ENCODE data around the gene IFNA1. TPM values are rescaled to one million over a fixed set of nuclear protein-coding genes. Genes with fewer than 3 reads are reported as not detected.

IFNA1 gene
- not detected for total RNA-seq

GRCh38 chr9:21440139-21440538 lies at the start of gene IFNA1:
TSS of gene IFNA1 (plus strand) at chr9:21440439. CDS start at chr9:21440508, 69 bp downstream.
- Histone ChIP-seq H3K36me3 (no peaks in the 10 kb centered on the region), H3K27me3 (no peaks in the 10 kb centered on the region), H3K4me3 (no peak within 1 kb of the TSS), H3K4me1 (no peaks in the 10 kb centered on the region), H3K27ac (no peak within 1 kb of the TSS), H3K9me3 (no peaks in the 10 kb centered on the region)
- TF ChIP-seq CTCF (IDR thresholded peaks at IDR 0.05), result no peak
- intact Hi-C loops (cut with DNase I), result no loop called here
- DNase-seq (ENCODE audit: low spot score in 2 of 2), result no peak

GRCh38 chr9:21392270-21392669 lies 48.0 kb upstream of the IFNA1 start:
- no peaks in the 10 kb centered on the region for H3K27me3 ChIP-seq
- H3K4me1 ChIP-seq, result no peaks in the 10 kb centered on the region
- no peaks in the 10 kb centered on the region for H3K36me3 ChIP-seq
- no peak for TF ChIP-seq CTCF (IDR thresholded peaks at IDR 0.05)
- H3K27ac ChIP-seq, result no peak overlapping the region
- intact Hi-C loops (cut with DNase I), result loop anchor here (10.0 kb wide), 1 partner anchor 163 kb away; no protein-coding TSS in a partner anchor
- DNase-seq (ENCODE audit: low spot score in 2 of 2), result no peak
- no peaks in the 10 kb centered on the region for H3K9me3 ChIP-seq
- H3K4me3 ChIP-seq, result no peak overlapping the region

GRCh38 chr9:21395778-21396717 lies 44.2 kb upstream of the IFNA1 start:
- DNase-seq (ENCODE audit: low spot score in 2 of 2), result no peak
- Histone ChIP-seq H3K36me3 (no peaks in the 10 kb centered on the region), H3K4me1 (no peaks in the 10 kb centered on the region), H3K4me3 (peak overlapping the region; percentile 50 to 63), H3K27ac (no peak overlapping the region), H3K27me3 (no peaks in the 10 kb centered on the region), H3K9me3 (no peaks in the 10 kb centered on the region)
- TF ChIP-seq CTCF (IDR thresholded peaks at IDR 0.05), result peak; percentile 41 to 78 (median 64)
- intact Hi-C loops (cut with DNase I), result loop anchor here (5.0 to 10.0 kb wide), 2 partner anchors 64 to 159 kb away; no protein-coding TSS in a partner anchor

GRCh38 chr9:21398955-21399489 lies 41.2 kb upstream of the IFNA1 start:
- TF ChIP-seq CTCF (IDR thresholded peaks at IDR 0.05), result no peak
- no peak for DNase-seq (ENCODE audit: low spot score in 2 of 2)
- Histone ChIP-seq H3K4me1 (peaks cover 0 to 8% of the 10 kb centered on the region in 2 donors), H3K27ac (no peak overlapping the region), H3K27me3 (no peaks in the 10 kb centered on the region), H3K4me3 (no peak overlapping the region), H3K36me3 (no peaks in the 10 kb centered on the region), H3K9me3 (no peaks in the 10 kb centered on the region)
- intact Hi-C loops (cut with DNase I), result loop anchor here (5.0 to 10.0 kb wide), 2 partner anchors 67 to 156 kb away; no protein-coding TSS in a partner anchor

GRCh38 chr9:21399956-21400355 lies 40.3 kb upstream of the IFNA1 start:
- H3K4me1 ChIP-seq, result peaks cover 0 to 8% of the 10 kb centered on the region in 2 donors
- no peak for DNase-seq (ENCODE audit: low spot score in 2 of 2)
- H3K36me3 ChIP-seq, result no peaks in the 10 kb centered on the region
- no peaks in the 10 kb centered on the region for H3K27me3 ChIP-seq
- H3K27ac ChIP-seq, result no peak overlapping the region
- no peak overlapping the region for H3K4me3 ChIP-seq
- intact Hi-C loops (cut with DNase I), result loop anchor here (5.0 to 10.0 kb wide), 3 partner anchors 68 to 595 kb away; partner anchors contain the start of genes CDKN2A and CDKN2B-AS1
- no peaks in the 10 kb centered on the region for H3K9me3 ChIP-seq
- no peak for TF ChIP-seq CTCF (IDR thresholded peaks at IDR 0.05)

Data from ascending aorta (tissue), 2 donors.